Pons (tissue), 1 donor: ENCODE measurements around the gene ALKBH5.

Source experiments
- DNase-seq: peaks from one replicate; pipeline ENCODE4 v3.0.0-alpha.2; 2016; ENCODE audit warnings: low spot score

The ALKBH5 gene

DNA sequence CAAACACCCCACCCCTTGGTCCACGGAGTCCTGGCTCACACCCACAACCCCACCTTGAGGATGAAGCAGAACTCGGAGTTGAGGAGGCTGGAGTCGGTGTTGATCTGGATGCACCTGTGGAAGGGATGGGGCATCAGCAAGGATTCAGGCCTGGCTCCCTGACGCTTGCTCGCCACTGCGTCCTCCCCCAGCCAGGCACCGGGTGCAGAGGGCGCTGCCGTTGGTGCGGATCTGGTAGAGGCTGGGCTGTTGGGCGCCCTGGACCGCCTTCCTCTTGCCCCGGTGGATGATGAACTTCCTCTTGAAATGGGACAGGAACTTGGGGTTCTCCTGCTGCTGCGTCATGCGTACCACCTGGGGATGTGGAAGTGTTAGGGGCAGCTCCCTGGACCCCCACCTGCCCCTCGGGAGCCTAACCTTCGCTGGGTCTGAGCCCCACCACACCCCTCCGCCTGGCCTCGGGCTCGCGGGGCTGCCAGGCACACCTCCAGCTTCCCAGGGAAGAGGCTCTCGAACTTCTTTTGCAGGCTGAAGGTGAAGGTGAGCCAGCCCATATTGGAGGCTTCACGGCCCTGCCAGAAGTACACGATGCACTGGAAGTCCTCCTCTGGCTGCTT is 62.6 kb downstream of the ALKBH5 start:
- DNase-seq = no peak

- no peak for DNase-seq
These were observed 63.4 kb downstream of the ALKBH5 start for GRCh38 chr17:18246880-18247612.

DNA sequence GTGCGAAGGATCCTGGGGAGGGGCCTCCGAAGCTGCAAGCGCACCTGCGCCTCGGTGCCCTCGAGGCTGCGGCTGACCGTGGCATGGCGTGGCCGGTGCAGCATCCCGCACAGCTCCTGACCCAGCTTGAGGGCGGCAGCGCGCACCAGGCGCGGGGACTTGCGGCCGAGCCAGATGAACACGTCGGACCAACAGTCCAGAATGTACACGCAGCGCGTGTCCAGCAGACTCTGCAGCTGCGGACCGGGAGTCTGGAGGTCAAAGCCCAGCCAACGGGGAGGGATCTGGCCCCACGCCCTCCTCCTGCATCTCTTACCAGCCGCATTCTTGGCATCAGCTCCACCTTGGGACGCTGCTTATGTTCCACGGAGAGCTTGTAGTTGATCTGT is 64.0 kb downstream of the ALKBH5 start:
- DNase-seq = peak; percentile 52

DNA sequence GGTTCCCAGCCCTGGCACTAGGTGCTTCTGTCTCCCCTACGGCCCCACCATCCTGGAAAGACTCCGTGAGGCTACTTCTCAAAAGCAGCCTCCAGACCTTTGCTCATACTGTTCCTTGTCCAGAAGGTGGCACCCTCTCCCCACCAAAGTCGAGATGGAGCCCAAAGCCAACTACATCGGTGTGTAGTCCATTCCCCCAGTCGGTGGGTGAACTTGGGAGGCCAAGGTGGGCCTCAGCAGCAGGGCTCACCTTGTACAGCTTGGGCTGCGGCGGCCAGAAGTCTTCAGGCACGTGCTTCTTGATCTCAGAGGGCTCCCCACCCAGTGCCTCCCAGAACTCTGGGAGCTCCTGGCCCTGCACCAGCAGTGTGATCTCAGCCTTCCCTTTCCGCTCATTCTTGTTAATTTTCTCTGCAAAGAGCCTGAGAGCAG is 64.7 kb downstream of the ALKBH5 start:
- DNase-seq = peak; percentile 90

DNA sequence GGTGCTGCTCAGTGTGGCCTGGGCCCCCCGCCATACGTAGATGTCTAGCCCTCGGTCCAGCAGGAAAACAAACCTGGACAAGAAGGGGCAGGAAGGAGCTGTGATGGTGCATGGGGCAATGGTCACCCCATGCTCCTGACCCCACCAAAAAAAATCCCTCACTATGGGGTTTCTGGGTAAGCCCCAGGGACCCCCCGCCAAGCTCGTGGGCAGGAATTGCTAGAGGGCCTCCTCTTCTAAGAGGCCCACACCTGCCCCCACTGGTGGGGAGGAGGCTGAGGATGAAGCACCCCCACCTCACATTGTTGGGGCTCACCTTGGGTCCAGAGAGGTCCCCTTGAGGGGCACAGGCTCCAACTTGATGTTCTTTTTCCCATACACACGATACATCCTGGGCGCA is 65.2 kb downstream of the ALKBH5 start:
- no peak for DNase-seq

DNA sequence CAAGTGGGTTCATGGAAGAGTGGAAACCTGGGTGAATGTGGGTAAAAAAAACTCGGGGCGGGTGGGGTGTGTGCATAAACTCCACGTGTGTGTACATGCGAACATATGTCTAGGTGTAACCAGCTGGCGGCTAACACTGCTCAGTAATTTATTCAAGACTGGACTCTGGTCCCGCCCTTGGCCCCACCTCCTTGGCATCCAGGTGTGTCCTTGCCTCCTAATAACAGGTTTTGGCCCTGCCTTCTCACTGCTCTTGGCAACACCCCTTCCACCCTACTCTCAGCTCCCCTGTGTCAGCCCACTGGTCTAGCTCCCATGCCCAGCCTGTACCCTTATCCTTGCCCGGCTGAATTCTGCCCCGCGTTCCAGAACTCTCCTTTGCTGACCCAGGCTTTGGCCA is 66.6 kb downstream of the ALKBH5 start:
- no peak for DNase-seq

DNA sequence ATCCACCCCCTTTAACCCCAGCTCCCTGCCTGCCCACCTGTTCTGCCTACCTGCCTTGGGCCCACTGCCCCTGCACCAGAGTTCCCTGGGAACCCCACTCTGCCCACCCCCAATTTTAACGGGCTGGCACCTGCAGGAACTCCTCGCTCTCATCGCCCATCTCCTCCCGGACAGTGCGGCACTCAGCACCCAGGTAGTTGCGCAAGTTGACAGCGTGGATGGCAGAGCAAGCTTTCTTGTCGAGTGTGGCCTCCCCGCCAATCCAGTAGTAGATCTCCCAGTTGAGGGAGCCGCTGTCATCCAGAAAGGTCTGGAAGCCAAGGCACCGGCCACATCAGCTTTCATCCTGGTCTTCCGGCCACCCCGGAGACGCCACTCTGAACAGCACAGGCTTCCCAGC is 67.1 kb downstream of the ALKBH5 start:
- no peak for DNase-seq

GRCh38 chr17:18251204-18251603 is 67.6 kb downstream of the ALKBH5 start:
- no peak for DNase-seq

GRCh38 chr17:18252160-18252559 is 68.5 kb downstream of the ALKBH5 start:
- DNase-seq = no peak

DNA sequence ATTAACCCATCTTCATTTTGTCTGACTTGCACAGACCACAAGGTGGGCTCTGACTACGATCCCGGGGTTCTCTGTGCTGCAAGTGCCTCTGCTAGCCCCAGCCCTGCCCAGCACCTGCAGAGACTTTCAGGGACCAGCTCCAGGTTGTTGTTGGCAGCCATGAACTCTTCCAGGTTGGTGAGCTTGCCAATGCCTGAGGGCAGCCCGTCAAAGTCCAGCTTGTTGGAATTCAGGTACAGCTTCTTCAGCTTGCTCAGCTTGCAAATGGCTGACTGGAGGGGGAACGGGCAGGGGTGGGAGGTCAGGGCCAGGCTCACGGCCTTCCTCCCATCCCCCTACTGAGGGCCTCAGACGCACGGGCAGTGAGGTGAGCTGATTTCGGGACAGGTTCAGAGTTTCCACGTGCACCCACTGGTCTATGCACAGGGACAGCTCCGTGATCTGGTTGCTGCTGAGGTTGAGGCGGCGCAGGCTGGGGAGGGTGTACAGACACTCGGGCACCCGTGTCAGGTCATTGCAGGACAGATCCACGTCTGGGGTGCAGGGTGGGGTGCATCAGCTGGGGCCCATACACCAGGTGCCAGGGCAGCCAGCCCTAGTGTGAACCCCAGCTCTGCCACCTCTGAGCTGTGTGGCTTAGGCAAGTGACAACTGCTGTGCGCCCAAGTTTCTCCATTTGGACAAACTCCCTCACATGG is 69.7 kb downstream of the ALKBH5 start:
- DNase-seq = no peak

GRCh38 chr17:18253947-18254821 is 70.6 kb downstream of the ALKBH5 start:
- no peak for DNase-seq

GRCh38 chr17:18254888-18255649 is 71.4 kb downstream of the ALKBH5 start:
- no peak for DNase-seq

DNA sequence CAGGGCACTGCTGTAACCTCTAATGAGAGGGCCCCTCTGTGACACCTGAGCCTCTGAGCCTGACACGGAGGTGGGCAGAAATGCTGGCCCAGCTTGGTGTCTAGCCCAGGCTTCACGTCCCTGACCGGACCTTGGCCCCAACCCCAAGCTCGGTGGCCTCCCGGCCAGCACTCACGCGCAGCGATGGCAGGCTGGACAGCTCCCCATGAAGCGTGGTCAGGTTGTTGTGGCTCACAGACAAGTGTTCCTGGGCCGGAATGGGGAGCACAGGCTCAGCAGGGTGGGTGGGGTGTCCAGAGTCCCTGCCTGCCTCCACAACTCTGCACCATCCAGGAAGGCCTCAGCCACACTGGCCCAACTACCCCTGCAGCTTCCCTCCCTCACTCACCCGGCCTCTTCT is 72.7 kb downstream of the ALKBH5 start:
- DNase-seq = no peak

DNA sequence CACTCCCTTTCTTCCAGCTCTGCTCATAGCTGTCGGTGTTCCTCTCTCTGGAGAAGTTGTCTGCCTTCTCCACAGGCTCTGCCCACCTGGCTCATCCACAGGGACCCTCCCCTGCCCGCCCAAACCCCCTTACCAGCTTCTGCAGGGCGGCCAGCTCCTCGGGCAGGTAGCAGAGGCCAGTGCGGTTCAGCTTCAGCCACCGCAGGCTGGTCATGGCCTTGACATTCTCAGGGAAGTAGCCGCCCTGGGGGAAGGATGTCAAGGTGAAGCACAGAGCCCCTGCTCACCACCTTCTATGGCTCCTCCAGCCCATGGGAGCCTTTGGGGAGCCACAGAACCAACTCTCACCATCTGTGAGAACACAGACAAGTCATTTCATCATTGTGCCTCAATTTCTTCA is 73.1 kb downstream of the ALKBH5 start:
- DNase-seq = no peak

DNA sequence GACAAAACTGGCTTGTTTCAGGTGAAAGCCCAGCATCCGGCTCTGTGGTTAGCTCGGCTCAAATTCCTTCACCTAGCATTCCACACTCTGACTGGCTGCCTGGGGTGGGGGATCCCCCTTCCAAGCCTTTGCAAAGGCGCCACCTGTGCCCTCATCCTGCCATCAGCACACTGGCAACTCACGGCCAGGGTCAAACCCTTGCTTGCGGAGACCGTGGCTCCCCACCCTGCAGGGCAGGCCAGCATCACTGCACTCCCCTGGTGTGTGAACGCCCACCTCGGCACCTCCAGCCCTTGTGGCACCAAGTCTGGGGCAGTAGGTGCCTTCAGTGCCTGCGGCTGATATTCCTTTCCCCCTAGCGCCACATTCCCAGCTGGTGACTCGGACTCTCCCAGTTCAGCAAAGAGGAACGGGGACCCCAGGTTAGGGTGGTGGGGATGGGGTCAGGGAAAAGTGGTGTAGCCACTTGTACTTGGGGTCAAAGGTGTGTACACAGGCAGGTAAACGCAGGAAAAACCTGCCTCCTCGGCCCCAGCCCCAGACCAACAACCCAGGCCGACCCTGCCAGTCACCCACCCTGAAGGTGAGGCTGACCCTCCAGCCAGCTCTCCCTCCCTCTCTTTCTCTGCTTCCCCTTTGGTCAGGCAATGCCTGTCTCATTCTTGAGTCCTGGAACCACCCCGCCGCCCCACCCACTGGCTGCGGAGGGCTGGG is 73.8 kb downstream of the ALKBH5 start:
- no peak for DNase-seq

GRCh38 chr17:18257982-18258355 is 74.3 kb downstream of the ALKBH5 start:
- peak; percentile 64 for DNase-seq

DNA sequence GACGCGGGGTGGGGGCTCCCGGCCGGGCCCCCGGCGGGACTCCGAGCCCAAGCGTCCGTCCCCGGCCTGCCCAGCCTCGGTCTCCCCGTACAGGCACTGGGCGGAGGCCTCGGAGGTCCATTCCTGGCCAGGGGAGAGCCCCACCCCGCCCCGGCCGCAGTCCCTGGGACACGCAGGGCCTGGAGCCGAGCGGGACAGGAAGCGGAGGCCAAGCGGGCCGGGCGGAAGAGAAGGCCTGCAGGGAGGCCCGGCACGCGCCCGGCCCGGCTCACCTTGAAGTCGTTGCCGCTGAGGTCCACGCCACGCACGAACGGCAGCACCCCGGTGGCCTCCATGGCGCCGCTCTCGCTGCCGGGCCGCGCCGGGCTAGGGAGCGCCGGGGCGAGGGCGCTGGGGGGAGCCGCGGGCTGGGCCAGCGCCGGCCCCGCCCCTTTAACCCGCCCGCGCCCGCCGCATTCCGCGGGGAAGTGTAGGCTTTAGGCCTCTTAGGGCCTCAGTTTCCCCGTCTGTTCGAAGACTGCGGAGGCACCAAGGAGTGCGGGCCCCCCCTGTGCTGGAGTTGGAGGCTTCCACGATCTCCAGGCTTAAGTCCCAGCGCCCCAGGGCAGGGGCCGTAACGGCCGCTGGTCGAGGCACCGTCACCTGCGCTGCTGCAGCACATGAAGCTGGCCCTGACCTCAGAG is 74.9 kb downstream of the ALKBH5 start, which contains the start of gene FLII:
TSS of gene FLII (minus strand) at position 383 of the 683 bp plus-strand sequence. CDS start at position 335, 48 bp downstream.
- peak; percentile 55 for DNase-seq
